ENCODE data around the gene CEP83. TPM values are rescaled to one million over a fixed set of nuclear protein-coding genes. Genes with fewer than 3 reads are reported as not detected.

CEP83 gene
- total and polyA plus RNA-seq, 2 donors from 2014 or later, result 3.2 to 17.1 TPM

GRCh38 chr12:94379479-94380113 lies 80.1 kb downstream of the CEP83 start:
- Histone ChIP-seq H3K27ac (ENCODE audit: low read depth in 2 of 2, low read length in 2 of 2) (no peak overlapping the region), H3K9ac (ENCODE audit: low read length in 3 of 3) (no peak overlapping the region), H3K4me3 (ENCODE audit: low read length in 3 of 3) (no peak overlapping the region), H3K27me3 (ENCODE audit: control insufficient read depth, insufficient read depth, low read length) (no peaks in the 10 kb centered on the region), H3K36me3 (ENCODE audit: control insufficient read depth in 2 of 3, insufficient read depth in 3 of 3, low read length in 3 of 3) (peaks cover 0 to 3% (median 0%) of the 10 kb centered on the region in 3 donors), H3K4me1 (ENCODE audit: control insufficient read depth in 2 of 3, insufficient read depth in 2 of 3, low read depth in 1 of 3, low read length in 3 of 3) (no peaks in the 10 kb centered on the region), H3K9me3 (ENCODE audit: control insufficient read depth in 2 of 3, insufficient read depth in 1 of 3, low read length in 3 of 3) (peaks cover 0 to 7% (median 0%) of the 10 kb centered on the region in 3 donors)
- no peak for TF ChIP-seq CTCF (IDR thresholded peaks at IDR 0.05; ENCODE audit: borderline replicate concordance, extremely low read depth, insufficient read depth)
- intact Hi-C loops (cut with DNase I), result no loop called here
- DNase-seq (no peak), FAIRE-seq (no peak)

- Histone ChIP-seq H3K27me3 (ENCODE audit: control insufficient read depth, insufficient read depth, low read length) (no peaks in the 10 kb centered on the region), H3K9me3 (ENCODE audit: control insufficient read depth in 2 of 3, insufficient read depth in 1 of 3, low read length in 3 of 3) (no peaks in the 10 kb centered on the region), H3K4me1 (ENCODE audit: control insufficient read depth in 2 of 3, insufficient read depth in 2 of 3, low read depth in 1 of 3, low read length in 3 of 3) (no peaks in the 10 kb centered on the region), H3K4me3 (ENCODE audit: low read length in 3 of 3) (no peak overlapping the region), H3K27ac (ENCODE audit: low read depth in 2 of 2, low read length in 2 of 2) (no peak overlapping the region), H3K36me3 (ENCODE audit: control insufficient read depth in 2 of 3, insufficient read depth in 3 of 3, low read length in 3 of 3) (peaks cover 0 to 3% (median 0%) of the 10 kb centered on the region in 3 donors), H3K9ac (ENCODE audit: low read length in 3 of 3) (no peak overlapping the region)
- intact Hi-C loops (cut with DNase I), result no loop called here
- DNase-seq (no peak), FAIRE-seq (no peak)
- TF ChIP-seq CTCF (IDR thresholded peaks at IDR 0.05; ENCODE audit: borderline replicate concordance, extremely low read depth, insufficient read depth), result no peak
These were observed 82.1 kb downstream of the CEP83 start for GRCh38 chr12:94377599-94377998.

GRCh38 chr12:94374124-94374523 lies 85.5 kb downstream of the CEP83 start:
- H3K4me3 ChIP-seq (ENCODE audit: low read length in 3 of 3), result no peak overlapping the region
- intact Hi-C loops (cut with DNase I), result no loop called here
- peaks cover 0 to 3% (median 0%) of the 10 kb centered on the region in 3 donors for H3K36me3 ChIP-seq (ENCODE audit: control insufficient read depth in 2 of 3, insufficient read depth in 3 of 3, low read length in 3 of 3)
- H3K9ac ChIP-seq (ENCODE audit: low read length in 3 of 3), result no peak overlapping the region
- no peak for FAIRE-seq
- no peak for DNase-seq
- H3K27me3 ChIP-seq (ENCODE audit: control insufficient read depth, insufficient read depth, low read length), result no peaks in the 10 kb centered on the region
- H3K9me3 ChIP-seq (ENCODE audit: control insufficient read depth in 2 of 3, insufficient read depth in 1 of 3, low read length in 3 of 3), result no peaks in the 10 kb centered on the region
- no peak for TF ChIP-seq CTCF (IDR thresholded peaks at IDR 0.05; ENCODE audit: borderline replicate concordance, extremely low read depth, insufficient read depth)
- no peaks in the 10 kb centered on the region for H3K4me1 ChIP-seq (ENCODE audit: control insufficient read depth in 2 of 3, insufficient read depth in 2 of 3, low read depth in 1 of 3, low read length in 3 of 3)
- no peak overlapping the region for H3K27ac ChIP-seq (ENCODE audit: low read depth in 2 of 2, low read length in 2 of 2)

GRCh38 chr12:94372461-94372860 lies 87.2 kb downstream of the CEP83 start:
- no peak for TF ChIP-seq CTCF (IDR thresholded peaks at IDR 0.05; ENCODE audit: borderline replicate concordance, extremely low read depth, insufficient read depth)
- Histone ChIP-seq H3K27ac (ENCODE audit: low read depth in 2 of 2, low read length in 2 of 2) (no peak overlapping the region), H3K27me3 (ENCODE audit: control insufficient read depth, insufficient read depth, low read length) (no peaks in the 10 kb centered on the region), H3K4me3 (ENCODE audit: low read length in 3 of 3) (no peak overlapping the region), H3K9me3 (ENCODE audit: control insufficient read depth in 2 of 3, insufficient read depth in 1 of 3, low read length in 3 of 3) (no peaks in the 10 kb centered on the region), H3K36me3 (ENCODE audit: control insufficient read depth in 2 of 3, insufficient read depth in 3 of 3, low read length in 3 of 3) (peaks cover 0 to under 1% (median 0%) of the 10 kb centered on the region in 3 donors), H3K9ac (ENCODE audit: low read length in 3 of 3) (no peak overlapping the region), H3K4me1 (ENCODE audit: control insufficient read depth in 2 of 3, insufficient read depth in 2 of 3, low read depth in 1 of 3, low read length in 3 of 3) (no peaks in the 10 kb centered on the region)
- intact Hi-C loops (cut with DNase I), result no loop called here
- FAIRE-seq, result no peak
- DNase-seq, result no peak

Data from kidney (tissue), 14 donors.